A549 (cell line): ENCODE data around the gene DDX25.

Experiments
- CBX8 ChIP-seq: fragments of 200-600 bp; sonication (generic); IDR thresholded peaks from 2 replicates; pipeline ENCODE4 v1.6.1; 2016
- CEBPB ChIP-seq, 2 experiments: fragments of >200 bp in 1 of 2; sonication (Bioruptor Twin) in 1 of 2; formaldehyde crosslinking in 1 of 2; IDR thresholded peaks; 2 replicates each; pipeline ENCODE4 v1.6.1; 2012 to 2016
- CHD2 ChIP-seq: fragments of 150-350 bp; IDR thresholded peaks from 2 replicates; pipeline ENCODE4 v1.6.1; 2014; ENCODE audit warnings: low read length; ENCODE audit not compliant: partially characterized antibody
- CTCF ChIP-seq: fragments of >200 bp; sonication (Bioruptor Twin); formaldehyde crosslinking; IDR thresholded peaks from 3 replicates; pipeline ENCODE4 v1.5.1; 2016
- EP300 ChIP-seq, 2 experiments: fragments of >200 bp; sonication (Bioruptor Twin); formaldehyde crosslinking; IDR thresholded peaks; 2 replicates in 1 of 2; 3 replicates in 1 of 2; pipeline ENCODE4 v1.6.1; 2016 to 2017
- ESRRA ChIP-seq: fragments of 150-350 bp; IDR thresholded peaks from 2 replicates; pipeline ENCODE4 v1.6.1; 2014; ENCODE audit warnings: mild to moderate bottlenecking, low read length, borderline replicate concordance
- JUNB ChIP-seq: fragments of >200 bp; sonication (Bioruptor Twin); formaldehyde crosslinking; IDR thresholded peaks from 2 replicates; pipeline ENCODE4 v1.6.1; 2016
- KDM1A ChIP-seq: fragments of 200-600 bp; sonication (generic); IDR thresholded peaks from 2 replicates; pipeline ENCODE4 v1.6.1; 2016; ENCODE audit warnings: low read depth, mild to moderate bottlenecking
- MAX ChIP-seq: IDR thresholded peaks from 2 replicates; pipeline ENCODE4 v1.6.1; 2012
- PBX3 ChIP-seq: IDR thresholded peaks from 2 replicates; pipeline ENCODE4 v1.6.1; 2012
- POLR2A ChIP-seq: IDR thresholded peaks from 2 replicates; pipeline ENCODE4 v1.6.1; 2012; ENCODE audit warnings: mild to moderate bottlenecking, low read length
- RAD21 ChIP-seq, 2 experiments: fragments of >200 bp in 1 of 2; sonication (Bioruptor Twin) in 1 of 2; formaldehyde crosslinking in 1 of 2; IDR thresholded peaks in 1 of 2; conservative IDR thresholded peaks in 1 of 2; 2 replicates in 1 of 2; 3 replicates in 1 of 2; pipeline ENCODE4 v1.6.1; 2012 to 2018; ENCODE audit warnings: inconsistent platforms in 1 of 2
- RCOR1 ChIP-seq: fragments of 150-350 bp; IDR thresholded peaks from 2 replicates; pipeline ENCODE4 v1.6.1; 2014; ENCODE audit warnings: antibody characterized with exemption, low read length, low read depth
- TF ChIP-seq, protein P1 (sequence below): fragments of 250-450 bp; sonication (Bioruptor Pico); IDR thresholded peaks from 2 replicates; pipeline ENCODE4 v1.5.0; 2021; ENCODE audit warnings: mild to moderate bottlenecking, moderate library complexity, borderline replicate concordance

GRCh38 chr11:125951731-125952130, 47.4 kb downstream of the DDX25 start:
- no peak for TF ChIP-seq KDM1A
- no peak for TF ChIP-seq POLR2A
- no peak for TF ChIP-seq CTCF
- TF ChIP-seq RAD21 (conservative IDR thresholded peaks at IDR 0.05 in 1 of 2, IDR thresholded peaks at IDR 0.05 in 1 of 2) = no peak
- TF ChIP-seq, protein P1, sequence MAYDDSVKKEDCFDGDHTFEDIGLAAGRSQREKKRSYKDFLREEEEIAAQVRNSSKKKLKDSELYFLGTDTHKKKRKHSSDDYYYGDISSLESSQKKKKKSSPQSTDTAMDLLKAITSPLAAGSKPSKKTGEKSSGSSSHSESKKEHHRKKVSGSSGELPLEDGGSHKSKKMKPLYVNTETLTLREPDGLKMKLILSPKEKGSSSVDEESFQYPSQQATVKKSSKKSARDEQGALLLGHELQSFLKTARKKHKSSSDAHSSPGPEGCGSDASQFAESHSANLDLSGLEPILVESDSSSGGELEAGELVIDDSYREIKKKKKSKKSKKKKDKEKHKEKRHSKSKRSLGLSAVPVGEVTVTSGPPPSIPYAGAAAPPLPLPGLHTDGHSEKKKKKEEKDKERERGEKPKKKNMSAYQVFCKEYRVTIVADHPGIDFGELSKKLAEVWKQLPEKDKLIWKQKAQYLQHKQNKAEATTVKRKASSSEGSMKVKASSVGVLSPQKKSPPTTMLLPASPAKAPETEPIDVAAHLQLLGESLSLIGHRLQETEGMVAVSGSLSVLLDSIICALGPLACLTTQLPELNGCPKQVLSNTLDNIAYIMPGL (CRISPR knock-in tag) = no peak
- TF ChIP-seq CEBPB (IDR thresholded peaks at IDR 0.05) = no peak
- TF ChIP-seq CBX8 = no peak
- no peak for TF ChIP-seq CHD2
- no peak for TF ChIP-seq RCOR1
- TF ChIP-seq PBX3 = no peak
- no peak for TF ChIP-seq ESRRA
- no peak for TF ChIP-seq MAX
- TF ChIP-seq JUNB = no peak
- no peak for TF ChIP-seq EP300 (IDR thresholded peaks at IDR 0.05)
